DOHH2 (cell line): ENCODE results near the gene NEBL.

Source experiments
- H3F3A ChIP-seq: fragments of 200-600 bp; sonication (generic), shearing (Covaris generic); 2 replicates; pipeline ENCODE4 v1.6.0; 2016; ENCODE audit warnings: antibody characterized with exemption, mild to moderate bottlenecking; ENCODE audit not compliant: control insufficient read depth, insufficient read depth
- H3K27ac ChIP-seq: fragments of 200-600 bp; sonication (generic); 2 replicates; pipeline ENCODE4 v1.5.1; 2014; ENCODE audit warnings: low read depth, mild to moderate bottlenecking, low read length, moderate library complexity
- H3K27me3 ChIP-seq: fragments of 200-600 bp; sonication (generic); 2 replicates; pipeline ENCODE4 v1.6.1; 2014; ENCODE audit warnings: mild to moderate bottlenecking, low read length, mixed read lengths; ENCODE audit not compliant: control insufficient read depth
- H3K36me3 ChIP-seq: fragments of 200-600 bp; sonication (generic); 2 replicates; pipeline ENCODE4 v1.6.1; 2014; ENCODE audit warnings: mild to moderate bottlenecking, low read length, moderate library complexity, mixed read lengths; ENCODE audit not compliant: control insufficient read depth
- H3K4me1 ChIP-seq: fragments of 200-600 bp; sonication (generic); 2 replicates; pipeline ENCODE4 v1.6.1; 2014; ENCODE audit warnings: mild to moderate bottlenecking, low read length, mixed read lengths; ENCODE audit not compliant: control insufficient read depth
- H3K4me2 ChIP-seq: fragments of 200-600 bp; sonication (generic); 2 replicates; pipeline ENCODE4 v1.6.0; 2014; ENCODE audit warnings: mild to moderate bottlenecking, low read length, moderate library complexity
- H3K4me3 ChIP-seq: fragments of 200-600 bp; sonication (generic); 2 replicates; pipeline ENCODE4 v1.5.1; 2014; ENCODE audit warnings: mild to moderate bottlenecking, low read length, mixed read lengths
- H3K79me2 ChIP-seq: fragments of 200-600 bp; sonication (generic); 2 replicates; pipeline ENCODE4 v1.6.1; 2014; ENCODE audit warnings: mild to moderate bottlenecking, low read length, mixed read lengths; ENCODE audit not compliant: control insufficient read depth
- H3K9me2 ChIP-seq: fragments of 200-600 bp; sonication (generic); replicated peaks from 2 replicates; pipeline ENCODE4 v1.6.1; 2014; ENCODE audit warnings: mild to moderate bottlenecking, low read length, mixed read lengths; ENCODE audit not compliant: control insufficient read depth
- H3K9me3 ChIP-seq: fragments of 200-600 bp; sonication (generic); 2 replicates; pipeline ENCODE4 v1.6.1; 2014; ENCODE audit warnings: antibody characterized with exemption, low read length, mixed read lengths; ENCODE audit not compliant: control insufficient read depth, insufficient read depth
- H4K20me1 ChIP-seq: fragments of 200-600 bp; sonication (generic); 2 replicates; pipeline ENCODE4 v1.6.0; 2014; ENCODE audit warnings: low read depth, mild to moderate bottlenecking, antibody characterized with exemption, low read length, moderate library complexity; ENCODE audit not compliant: control insufficient read depth, insufficient read depth
- CTCF ChIP-seq: fragments of 200-600 bp; sonication (generic); IDR thresholded peaks from one replicate; pipeline ENCODE4 v1.5.1; 2014; ENCODE audit warnings: antibody characterized with exemption, mild to moderate bottlenecking, low read depth, low read length; ENCODE audit not compliant: poor library complexity, severe bottlenecking
- EZH2phosphoT487 ChIP-seq: fragments of 200-600 bp; sonication (generic); IDR thresholded peaks from 2 replicates; pipeline ENCODE4 v1.6.1; 2017; ENCODE audit warnings: borderline replicate concordance, mild to moderate bottlenecking, antibody characterized with exemption, low read length, moderate library complexity, mixed read lengths

NEBL gene

GRCh38 chr10:20927456-20927855 is 30.3 kb upstream of the NEBL start:
- TF ChIP-seq CTCF (no peak), EZH2phosphoT487 (no peak)
- Histone ChIP-seq H3K36me3 (no peaks in the 10 kb centered on the region), H3K27ac (no peak overlapping the region), H3K4me1 (no peaks in the 10 kb centered on the region), H3K4me2 (no peak overlapping the region), H3K79me2 (no peaks in the 10 kb centered on the region), H3K9me2 (no peaks in the 10 kb centered on the region), H4K20me1 (no peaks in the 10 kb centered on the region), H3K4me3 (no peak overlapping the region), H3K27me3 (no peaks in the 10 kb centered on the region), H3F3A (no peaks in the 10 kb centered on the region), H3K9me3 (no peaks in the 10 kb centered on the region)

- H3K4me2 ChIP-seq, result no peak overlapping the region
- H3K9me3 ChIP-seq, result no peaks in the 10 kb centered on the region
- no peaks in the 10 kb centered on the region for H3K4me1 ChIP-seq
- no peaks in the 10 kb centered on the region for H3K9me2 ChIP-seq
- TF ChIP-seq EZH2phosphoT487, result no peak
- no peak for TF ChIP-seq CTCF
- no peaks in the 10 kb centered on the region for H3K79me2 ChIP-seq
- no peaks in the 10 kb centered on the region for H3K36me3 ChIP-seq
- no peaks in the 10 kb centered on the region; the same call in 1 of the 2 replicates for H3K27me3 ChIP-seq
- H3K27ac ChIP-seq, result no peak overlapping the region
- no peaks in the 10 kb centered on the region for H3F3A ChIP-seq
- H4K20me1 ChIP-seq, result no peaks in the 10 kb centered on the region
- H3K4me3 ChIP-seq, result no peak overlapping the region
Observed at GRCh38 chr10:20922451-20922850, 25.3 kb upstream of the NEBL start.

DNA sequence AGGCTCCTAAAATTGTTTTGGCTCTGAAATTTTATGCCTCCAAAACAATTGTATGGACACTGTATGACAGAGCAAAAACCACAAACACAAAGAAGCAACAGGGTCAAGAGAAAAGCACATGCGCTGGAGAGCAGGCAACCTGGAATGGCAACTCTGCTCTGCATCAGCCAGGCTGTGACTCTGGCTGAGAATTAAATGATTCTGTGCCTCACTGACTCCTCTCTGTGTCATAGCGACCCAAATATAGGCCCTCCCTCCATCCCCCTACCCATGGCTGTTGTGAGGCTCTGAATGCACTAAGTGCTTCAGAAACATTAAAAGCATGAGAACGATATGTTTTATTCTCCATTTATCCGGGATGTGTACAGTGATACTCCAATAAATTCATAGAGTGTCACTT is 24.9 kb upstream of the NEBL start:
- Histone ChIP-seq H3K4me2 (no peak overlapping the region), H3K9me3 (no peaks in the 10 kb centered on the region), H3K4me1 (no peaks in the 10 kb centered on the region), H3K27ac (no peak overlapping the region), H4K20me1 (no peaks in the 10 kb centered on the region), H3F3A (no peaks in the 10 kb centered on the region), H3K4me3 (no peak overlapping the region), H3K27me3 (no peaks in the 10 kb centered on the region; the same call in 1 of the 2 replicates), H3K36me3 (no peaks in the 10 kb centered on the region), H3K79me2 (no peaks in the 10 kb centered on the region), H3K9me2 (no peaks in the 10 kb centered on the region)
- TF ChIP-seq CTCF (no peak), EZH2phosphoT487 (no peak)

DNA sequence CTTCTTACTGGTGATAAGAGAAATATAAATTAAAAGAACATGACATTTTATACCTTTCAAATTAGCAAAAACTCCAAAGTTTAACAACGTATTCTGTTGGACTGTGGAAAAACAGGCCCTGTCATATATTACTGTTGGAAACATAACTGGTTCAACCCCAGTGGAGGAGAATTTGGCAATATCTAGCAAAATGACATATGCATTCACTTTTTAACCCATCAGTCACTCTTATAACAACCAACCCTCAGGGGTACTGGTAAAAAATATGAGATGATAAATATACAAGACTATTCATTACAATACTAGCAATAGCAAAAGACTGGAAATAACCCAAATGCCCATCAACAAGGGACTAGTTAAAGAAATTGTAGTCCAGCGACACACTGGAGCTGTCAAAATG is 22.9 kb upstream of the NEBL start:
- Histone ChIP-seq H3F3A (no peaks in the 10 kb centered on the region), H3K4me3 (no peak overlapping the region), H3K27ac (no peak overlapping the region), H4K20me1 (no peaks in the 10 kb centered on the region), H3K4me1 (no peaks in the 10 kb centered on the region), H3K27me3 (no peaks in the 10 kb centered on the region; the same call in 1 of the 2 replicates), H3K9me3 (no peaks in the 10 kb centered on the region), H3K79me2 (no peaks in the 10 kb centered on the region), H3K9me2 (no peaks in the 10 kb centered on the region), H3K4me2 (no peak overlapping the region), H3K36me3 (no peaks in the 10 kb centered on the region)
- TF ChIP-seq EZH2phosphoT487, result no peak
